ENCODE results near the gene RUSC1. TPM values are rescaled to one million over a fixed set of nuclear protein-coding genes. Genes with fewer than 3 reads are reported as not detected.

RUSC1 gene
- total and polyA plus RNA-seq, 8 donors: 9.5 to 164 (median 31.3) TPM

- intact Hi-C loops (cut with DNase I; ENCODE audit: low total_unique reads): no loop called here
- no peaks in the 10 kb centered on the region for H3K36me3 ChIP-seq
- peaks cover 7 to 12% (median 9%) of the 10 kb centered on the region in 4 donors for H3K4me1 ChIP-seq
- DNase-seq: no peak
- H3K27me3 ChIP-seq: peaks cover 13 to 48% (median 27%) of the 10 kb centered on the region in 3 donors
- no peak overlapping the region for H3K4me3 ChIP-seq
- TF ChIP-seq CTCF (IDR thresholded peaks at IDR 0.05): no peak
- no peak for TF ChIP-seq EP300 (IDR thresholded peaks at IDR 0.05)
- no peak for TF ChIP-seq POLR2A (IDR thresholded peaks at IDR 0.05)
- TF ChIP-seq POLR2AphosphoS5 (IDR thresholded peaks at IDR 0.05): no peak
- no peaks in the 10 kb centered on the region for H3K9me3 ChIP-seq
- 69 to 78% (median 75%) methylated on average over 7 of the region's 7 CpGs for WGBS, 5 donors
- H3K27ac ChIP-seq: no peak overlapping the region
Observed at GRCh38 chr1:155297384-155297783, 23.3 kb upstream of the RUSC1 start.

DNA sequence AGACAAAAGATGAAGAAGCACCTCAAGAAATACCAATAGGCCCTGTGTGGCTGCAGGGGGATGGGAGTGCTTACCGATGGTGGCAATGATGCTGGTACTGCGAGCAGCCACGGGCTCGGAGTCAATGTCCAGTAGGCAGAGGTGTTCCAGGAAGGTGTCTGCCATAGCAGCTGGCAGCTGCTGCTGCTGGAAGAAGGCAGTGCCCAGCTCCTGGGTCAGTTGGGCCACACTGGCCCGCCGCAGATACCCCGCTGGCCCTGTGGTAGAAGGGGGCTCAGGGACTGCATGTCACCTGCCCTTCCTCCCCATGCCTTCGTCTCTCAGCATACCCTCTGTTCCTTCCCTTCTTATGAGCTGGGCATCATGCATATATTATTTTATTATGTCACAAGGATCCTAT is 20.7 kb upstream of the RUSC1 start:
- Histone ChIP-seq H3K27me3 (peaks cover 7 to 28% (median 14%) of the 10 kb centered on the region in 3 donors), H3K9me3 (no peaks in the 10 kb centered on the region), H3K4me3 (no peak overlapping the region), H3K4me1 (peaks cover 5 to 7% (median 6%) of the 10 kb centered on the region in 4 donors), H3K36me3 (no peaks in the 10 kb centered on the region), H3K27ac (no peak overlapping the region)
- DNase-seq: no peak
- intact Hi-C loops (cut with DNase I; ENCODE audit: low total_unique reads): no loop called here
- 91 to 96% (median 94%) methylated on average over 8 of the region's 8 CpGs for WGBS, 5 donors
- TF ChIP-seq EP300 (IDR thresholded peaks at IDR 0.05) (no peak), POLR2A (IDR thresholded peaks at IDR 0.05) (no peak), CTCF (IDR thresholded peaks at IDR 0.05) (no peak), POLR2AphosphoS5 (IDR thresholded peaks at IDR 0.05) (no peak)

- intact Hi-C loops (cut with DNase I; ENCODE audit: low total_unique reads): no loop called here
- Histone ChIP-seq H3K27me3 (peaks cover 2 to 20% (median 7%) of the 10 kb centered on the region in 3 donors), H3K9me3 (no peaks in the 10 kb centered on the region), H3K36me3 (no peaks in the 10 kb centered on the region), H3K4me3 (no peak overlapping the region), H3K27ac (no peak overlapping the region), H3K4me1 (peaks cover 0 to under 1% (median 0%) of the 10 kb centered on the region in 4 donors)
- no peak for DNase-seq
- TF ChIP-seq POLR2A (IDR thresholded peaks at IDR 0.05) (no peak), EP300 (IDR thresholded peaks at IDR 0.05) (no peak), POLR2AphosphoS5 (IDR thresholded peaks at IDR 0.05) (no peak), CTCF (IDR thresholded peaks at IDR 0.05) (no peak)
- 83 to 89% (median 85%) methylated on average over 9 of the region's 9 CpGs for WGBS, 5 donors
Observed at GRCh38 chr1:155300553-155301329, 20.0 kb upstream of the RUSC1 start.

GRCh38 chr1:155301342-155301841 is 19.3 kb upstream of the RUSC1 start, which contains the start of gene PKLR:
TSS of gene PKLR (minus strand) at chr1:155301438. CDS start at chr1:155301395, 43 bp downstream.
- no peaks in the 10 kb centered on the region for H3K4me1 ChIP-seq
- 83 to 87% (median 86%) methylated on average over 5 of the region's 5 CpGs for WGBS, 5 donors
- no peak for TF ChIP-seq EP300 (IDR thresholded peaks at IDR 0.05)
- no peak for TF ChIP-seq POLR2AphosphoS5 (IDR thresholded peaks at IDR 0.05)
- TF ChIP-seq CTCF (IDR thresholded peaks at IDR 0.05): no peak
- no peak for TF ChIP-seq POLR2A (IDR thresholded peaks at IDR 0.05)
- H3K27ac ChIP-seq: no peak within 1 kb of the TSS
- intact Hi-C loops (cut with DNase I; ENCODE audit: low total_unique reads): no loop called here
- DNase-seq: no peak
- no peaks in the 10 kb centered on the region for H3K9me3 ChIP-seq
- peaks cover 0 to 14% (median under 1%) of the 10 kb centered on the region in 3 donors for H3K27me3 ChIP-seq
- H3K36me3 ChIP-seq: no peaks in the 10 kb centered on the region
- no peak within 1 kb of the TSS for H3K4me3 ChIP-seq
